B cell (primary cell): ENCODE results near the gene LMNTD2. TPM values are rescaled to one million over a fixed set of nuclear protein-coding genes. Genes with fewer than 3 reads are reported as not detected.
A peak's percentile ranks its signal among the peaks of the same experiment; 100 is the strongest.

Experiments
- polyA plus RNA-seq: library from polyadenylated mRNA; depleted of rRNA; stranded (reverse); fragments of >200 nt; gene quantifications from 2 replicates; pipeline ENCODE4 v1.2.3, GENCODE V29; 2012
- small RNA-seq: library from RNA; depleted of rRNA; stranded (forward); fragments of <200 nt; gene quantifications from one replicate; pipeline ENCODE3, GENCODE V24; 2012; ENCODE audit warnings: low replicate concordance, low read depth; ENCODE audit not compliant: insufficient read length
- total RNA-seq, 2 donors: library from RNA; stranded (reverse); fragments of 120-200 nt in 1 of 2; gene quantifications; 1 replicate in 1 of 2; 2 replicates in 1 of 2; pipeline versions ENCODE4 v1.2.3 to v1.2.4, GENCODE V29; 2013 to 2022

Gene LMNTD2
- total and polyA plus RNA-seq, 2 donors (not counting 1 experiment from before 2014, with no cell fraction given): 21.4 to 29.6 TPM

Small RNA genes lying within 50 kb of the gene (small RNA-seq; reads per million reads assigned to genes)
- gene MIR210: 6.3 reads per million, percentile 75 among the genes with 10 or more reads in this experiment

Other genes starting within 250 kb of the LMNTD2 start
- gene IFITM1, start 246.7 kb downstream of the LMNTD2 start, total RNA-seq: 19.5 and 19.7 TPM in 2 replicates
- 70.6 and 83.7 TPM in 2 replicates for gene IFITM1, start 246.7 kb downstream of the LMNTD2 start, polyA plus RNA-seq
- gene IFITM3, start 239.9 kb downstream of the LMNTD2 start, total RNA-seq: 9.8 and 16.5 TPM in 2 replicates
- 1.6 and 5.2 TPM in 2 replicates for gene IFITM3, start 239.9 kb downstream of the LMNTD2 start, polyA plus RNA-seq
- gene B4GALNT4, start 191.2 kb downstream of the LMNTD2 start, total RNA-seq: not detected in 2 replicates
- 0.07 TPM in 1 of 2 replicates, not detected in the other for gene B4GALNT4, start 191.2 kb downstream of the LMNTD2 start, polyA plus RNA-seq
- 0.39 TPM in 1 of 2 replicates, not detected in the other for gene PKP3, start 166.5 kb downstream of the LMNTD2 start, total RNA-seq
- gene PKP3, start 166.5 kb downstream of the LMNTD2 start, polyA plus RNA-seq: 0.16 and 0.78 TPM in 2 replicates
- gene SIGIRR, start 145.7 kb downstream of the LMNTD2 start, total RNA-seq: 66.6 and 73.8 TPM in 2 replicates
- 92.1 and 145 TPM in 2 replicates for gene SIGIRR, start 145.7 kb downstream of the LMNTD2 start, polyA plus RNA-seq
- gene ANO9, start 118.7 kb downstream of the LMNTD2 start, total RNA-seq: 62.0 and 63.9 TPM in 2 replicates
- 94.1 and 107 TPM in 2 replicates for gene ANO9, start 118.7 kb downstream of the LMNTD2 start, polyA plus RNA-seq
- 29.0 and 35.5 TPM in 2 replicates for gene PTDSS2, start 110.5 kb downstream of the LMNTD2 start, total RNA-seq
- 15.4 and 22.1 TPM in 2 replicates for gene PTDSS2, start 110.5 kb downstream of the LMNTD2 start, polyA plus RNA-seq
- 76.2 and 81.0 TPM in 2 replicates for gene RNH1, start 53.5 kb downstream of the LMNTD2 start, total RNA-seq
- 156 and 159 TPM in 2 replicates for gene RNH1, start 53.5 kb downstream of the LMNTD2 start, polyA plus RNA-seq
- 63.5 and 66.2 TPM in 2 replicates for gene HRAS, start 25.2 kb downstream of the LMNTD2 start, total RNA-seq
- 86.0 and 110 TPM in 2 replicates for gene HRAS, start 25.2 kb downstream of the LMNTD2 start, polyA plus RNA-seq
- gene LRRC56, start 23.2 kb downstream of the LMNTD2 start, total RNA-seq: 15.8 and 16.6 TPM in 2 replicates
- gene LRRC56, start 23.2 kb downstream of the LMNTD2 start, polyA plus RNA-seq: 6.6 and 11.8 TPM in 2 replicates
- gene RASSF7, start 232 bp upstream of the LMNTD2 start, total RNA-seq: 24.7 and 29.8 TPM in 2 replicates
- gene RASSF7, start 232 bp upstream of the LMNTD2 start, polyA plus RNA-seq: 59.0 and 89.3 TPM in 2 replicates
- 57.9 and 63.5 TPM in 2 replicates for gene PHRF1, start 15.7 kb upstream of the LMNTD2 start, total RNA-seq
- 21.2 and 22.3 TPM in 2 replicates for gene PHRF1, start 15.7 kb upstream of the LMNTD2 start, polyA plus RNA-seq
- gene IRF7, start 55.2 kb upstream of the LMNTD2 start, total RNA-seq: 136 and 147 TPM in 2 replicates
- gene IRF7, start 55.2 kb upstream of the LMNTD2 start, polyA plus RNA-seq: 170 and 184 TPM in 2 replicates
- not detected in 2 replicates for gene CDHR5, start 64.2 kb upstream of the LMNTD2 start, total RNA-seq
- 0.04 and 0.09 TPM in 2 replicates for gene CDHR5, start 64.2 kb upstream of the LMNTD2 start, polyA plus RNA-seq
- gene SCT, start 66.4 kb upstream of the LMNTD2 start, total RNA-seq: not detected in 2 replicates
- not detected in 2 replicates for gene SCT, start 66.4 kb upstream of the LMNTD2 start, polyA plus RNA-seq
- gene DRD4, start 76.5 kb upstream of the LMNTD2 start, total RNA-seq: 1.3 TPM in 1 of 2 replicates, not detected in the other
- 0.17 TPM in 1 of 2 replicates, not detected in the other for gene DRD4, start 76.5 kb upstream of the LMNTD2 start, polyA plus RNA-seq
- 53.6 and 58.6 TPM in 2 replicates for gene DEAF1, start 134.5 kb upstream of the LMNTD2 start, total RNA-seq
- 31.8 and 32.7 TPM in 2 replicates for gene DEAF1, start 134.5 kb upstream of the LMNTD2 start, polyA plus RNA-seq
- 77.8 and 84.1 TPM in 2 replicates for gene TMEM80, start 135.1 kb upstream of the LMNTD2 start, total RNA-seq
- 56.9 and 72.5 TPM in 2 replicates for gene TMEM80, start 135.1 kb upstream of the LMNTD2 start, polyA plus RNA-seq
- gene EPS8L2, start 145.5 kb upstream of the LMNTD2 start, total RNA-seq: 12.7 and 13.9 TPM in 2 replicates
- gene EPS8L2, start 145.5 kb upstream of the LMNTD2 start, polyA plus RNA-seq: 11.9 and 22.7 TPM in 2 replicates
- 105 and 116 TPM in 2 replicates for gene TALDO1, start 186.7 kb upstream of the LMNTD2 start, total RNA-seq
- gene TALDO1, start 186.7 kb upstream of the LMNTD2 start, polyA plus RNA-seq: 71.0 and 82.4 TPM in 2 replicates
- 70.0 and 80.0 TPM in 2 replicates for gene GATD1, start 216.7 kb upstream of the LMNTD2 start, total RNA-seq
- 37.4 and 62.4 TPM in 2 replicates for gene GATD1, start 216.7 kb upstream of the LMNTD2 start, polyA plus RNA-seq
- 0.39 and 0.49 TPM in 2 replicates for gene CEND1, start 229.4 kb upstream of the LMNTD2 start, total RNA-seq
- 0.13 and 0.20 TPM in 2 replicates for gene CEND1, start 229.4 kb upstream of the LMNTD2 start, polyA plus RNA-seq
- gene SLC25A22, start 237.5 kb upstream of the LMNTD2 start, total RNA-seq: 25.7 and 28.2 TPM in 2 replicates
- 45.7 and 50.9 TPM in 2 replicates for gene SLC25A22, start 237.5 kb upstream of the LMNTD2 start, polyA plus RNA-seq
- 32.5 and 39.2 TPM in 2 replicates for gene PIDD1, start 244.5 kb upstream of the LMNTD2 start, total RNA-seq
- gene PIDD1, start 244.5 kb upstream of the LMNTD2 start, polyA plus RNA-seq: 58.4 and 59.2 TPM in 2 replicates
- gene RPLP2, start 249.2 kb upstream of the LMNTD2 start, total RNA-seq: 3,814 and 3,947 TPM in 2 replicates
- 525 and 3,297 TPM in 2 replicates for gene RPLP2, start 249.2 kb upstream of the LMNTD2 start, polyA plus RNA-seq